Neural progenitor cell (in vitro differentiated cells): ENCODE results near the gene TOP2B. TPM values are rescaled to one million over a fixed set of nuclear protein-coding genes. Genes with fewer than 3 reads are reported as not detected.

ENCODE experiments used
- DNase-seq: peaks from one replicate; pipeline ENCODE4 v3.0.0-alpha.2; 2016; ENCODE audit warnings: low spot score
- H2AFZ ChIP-seq: fragments of 200-600 bp; sonication (generic); replicated peaks from 2 replicates; pipeline ENCODE4 v1.6.1; 2016; ENCODE audit warnings: antibody characterized with exemption
- H3F3A ChIP-seq: fragments of 200-600 bp; sonication (generic); 2 replicates; pipeline ENCODE4 v1.6.1; 2016; ENCODE audit warnings: antibody characterized with exemption, low read depth
- H3K27ac ChIP-seq: fragments of 200-600 bp; sonication (generic); 2 replicates; pipeline ENCODE4 v1.5.1; 2016; ENCODE audit warnings: mild to moderate bottlenecking
- H3K27me3 ChIP-seq: fragments of 200-600 bp; sonication (generic); 2 replicates; pipeline ENCODE4 v1.6.1; 2016; ENCODE audit warnings: mild to moderate bottlenecking, moderate library complexity
- H3K36me3 ChIP-seq: fragments of 200-600 bp; sonication (generic); 2 replicates; pipeline ENCODE4 v1.5.1; 2016
- H3K4me1 ChIP-seq: fragments of 200-600 bp; sonication (generic); 2 replicates; pipeline ENCODE4 v1.6.1; 2016; ENCODE audit warnings: mixed run types
- H3K4me2 ChIP-seq: fragments of 200-600 bp; sonication (generic); 2 replicates; pipeline ENCODE4 v1.6.1; 2016
- H3K4me3 ChIP-seq: fragments of 200-600 bp; sonication (generic); 2 replicates; pipeline ENCODE4 v1.5.1; 2016
- H3K79me2 ChIP-seq: fragments of 200-600 bp; sonication (generic); 2 replicates; pipeline ENCODE4 v1.6.1; 2016; ENCODE audit warnings: low read depth
- H3K9ac ChIP-seq: fragments of 200-600 bp; sonication (generic); 2 replicates; pipeline ENCODE4 v1.6.1; 2016
- H3K9me3 ChIP-seq: fragments of 200-600 bp; sonication (generic); 2 replicates; pipeline ENCODE4 v1.5.1; 2016; ENCODE audit warnings: low read depth
- H4K20me1 ChIP-seq: fragments of 200-600 bp; sonication (generic); 2 replicates; pipeline ENCODE4 v1.6.1; 2016; ENCODE audit warnings: low read depth
- H3K27ac Mint-ChIP-seq: 3 replicates; pipeline ENCODE4 v1.8.0; 2021; ENCODE audit warnings: mixed read lengths
- H3K27me3 Mint-ChIP-seq: 2 replicates; pipeline ENCODE4 v1.8.0; 2022; ENCODE audit warnings: low read depth, mild to moderate bottlenecking, inconsistent platforms, moderate library complexity, mixed read lengths; ENCODE audit not compliant: insufficient read depth
- H3K36me3 Mint-ChIP-seq: 3 replicates; pipeline ENCODE4 v1.8.0; 2021; ENCODE audit warnings: mixed read lengths
- H3K4me1 Mint-ChIP-seq: 3 replicates; pipeline ENCODE4 v1.8.0; 2021; ENCODE audit warnings: mixed read lengths
- H3K4me3 Mint-ChIP-seq: 3 replicates; pipeline ENCODE4 v1.8.0; 2021; ENCODE audit warnings: mild to moderate bottlenecking, moderate library complexity, mixed read lengths
- H3K9me3 Mint-ChIP-seq: 3 replicates; pipeline ENCODE4 v1.8.0; 2020; ENCODE audit warnings: mixed read lengths
- CTCF ChIP-seq: fragments of 200-600 bp; sonication (generic); IDR thresholded peaks from 2 replicates; pipeline ENCODE4 v1.5.1; 2017; ENCODE audit warnings: antibody characterized with exemption, mild to moderate bottlenecking
- EZH2 ChIP-seq: fragments of 200-600 bp; sonication (generic); IDR thresholded peaks from 2 replicates; pipeline ENCODE4 v1.6.1; 2017; ENCODE audit warnings: antibody characterized with exemption, mild to moderate bottlenecking, moderate library complexity
- EZH2phosphoT487 ChIP-seq: fragments of 200-600 bp; sonication (generic); IDR thresholded peaks from 2 replicates; pipeline ENCODE4 v1.6.1; 2017; ENCODE audit warnings: antibody characterized with exemption
- total RNA-seq: library from RNA; depleted of rRNA; stranded (reverse); fragments of >200 nt; gene quantifications from 2 replicates; pipeline ENCODE4 v1.2.3, GENCODE V29; 2015; ENCODE audit warnings: low replicate concordance

Gene TOP2B
- total RNA-seq, 1 donor from 2014 or later, result 327 TPM

DNA sequence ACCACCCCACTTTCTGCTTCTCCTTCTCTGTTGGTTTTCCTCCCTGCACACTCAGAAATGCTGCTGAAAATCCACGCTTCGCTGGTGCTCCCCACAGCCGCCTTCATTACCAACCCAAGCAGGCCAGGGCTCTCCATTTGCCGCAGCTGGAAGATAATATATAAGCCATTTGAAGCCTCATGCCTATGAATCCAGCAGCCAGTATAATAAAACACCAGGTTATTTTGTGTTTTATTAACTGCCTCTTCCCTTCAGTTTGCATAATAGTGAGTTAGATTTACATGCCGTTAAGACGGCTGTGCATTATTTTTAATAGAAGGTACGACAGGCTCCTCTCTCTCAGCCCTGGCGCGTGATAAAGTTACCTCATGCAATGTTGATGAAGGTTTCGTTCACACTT, 86.6 kb downstream of the TOP2B start:
- no peaks in the 10 kb centered on the region for H3K27me3 ChIP-seq
- peaks cover 28% of the 10 kb centered on the region for H3K4me1 Mint-ChIP-seq
- H3K9me3 Mint-ChIP-seq, result no peaks in the 10 kb centered on the region
- H3K9ac ChIP-seq, result no peak overlapping the region
- H3K4me3 Mint-ChIP-seq, result no peak overlapping the region
- TF ChIP-seq EZH2phosphoT487 (no peak), EZH2 (no peak), CTCF (no peak)
- H3K4me2 ChIP-seq, result no peak overlapping the region
- no peak overlapping the region for H2AFZ ChIP-seq
- peaks cover 8% of the 10 kb centered on the region for H3K4me1 ChIP-seq
- H3K27me3 Mint-ChIP-seq, result peaks cover 7% of the 10 kb centered on the region
- DNase-seq, result no peak
- H3K79me2 ChIP-seq, result no peaks in the 10 kb centered on the region
- H3F3A ChIP-seq, result no peaks in the 10 kb centered on the region
- no peaks in the 10 kb centered on the region for H4K20me1 ChIP-seq
- no peaks in the 10 kb centered on the region for H3K36me3 ChIP-seq
- H3K4me3 ChIP-seq, result no peak overlapping the region
- H3K36me3 Mint-ChIP-seq, result no peaks in the 10 kb centered on the region
- H3K27ac Mint-ChIP-seq, result no peak overlapping the region
- H3K9me3 ChIP-seq, result no peaks in the 10 kb centered on the region
- H3K27ac ChIP-seq, result no peak overlapping the region

GRCh38 chr3:25576831-25577454, 87.8 kb downstream of the TOP2B start:
- H3K36me3 ChIP-seq, result no peaks in the 10 kb centered on the region
- Mint-ChIP-seq H3K9me3 (no peaks in the 10 kb centered on the region), H3K4me1 (peaks cover 17% of the 10 kb centered on the region), H3K36me3 (no peaks in the 10 kb centered on the region), H3K4me3 (no peak overlapping the region), H3K27ac (no peak overlapping the region), H3K27me3 (peaks cover 4% of the 10 kb centered on the region)
- DNase-seq, result no peak
- no peak overlapping the region for H3K9ac ChIP-seq
- no peaks in the 10 kb centered on the region for H3K9me3 ChIP-seq
- no peak overlapping the region for H3K27ac ChIP-seq
- no peaks in the 10 kb centered on the region for H3K79me2 ChIP-seq
- H2AFZ ChIP-seq, result no peak overlapping the region
- H3K27me3 ChIP-seq, result no peaks in the 10 kb centered on the region
- peaks cover 8% of the 10 kb centered on the region for H3K4me1 ChIP-seq
- no peaks in the 10 kb centered on the region for H4K20me1 ChIP-seq
- H3K4me3 ChIP-seq, result no peak overlapping the region
- no peak for TF ChIP-seq EZH2
- TF ChIP-seq EZH2phosphoT487, result no peak
- TF ChIP-seq CTCF, result peak; percentile 26
- no peaks in the 10 kb centered on the region for H3F3A ChIP-seq
- H3K4me2 ChIP-seq, result no peak overlapping the region

GRCh38 chr3:25576146-25576545, 88.6 kb downstream of the TOP2B start:
- Histone ChIP-seq H3K9ac (no peak overlapping the region), H3K27me3 (no peaks in the 10 kb centered on the region), H2AFZ (no peak overlapping the region), H3K4me2 (no peak overlapping the region), H3K9me3 (no peaks in the 10 kb centered on the region), H3K36me3 (no peaks in the 10 kb centered on the region), H3K4me3 (no peak overlapping the region), H3K79me2 (no peaks in the 10 kb centered on the region), H3K27ac (no peak overlapping the region), H3F3A (no peaks in the 10 kb centered on the region), H4K20me1 (no peaks in the 10 kb centered on the region), H3K4me1 (peaks cover 8% of the 10 kb centered on the region)
- no peaks in the 10 kb centered on the region for H3K9me3 Mint-ChIP-seq
- no peak overlapping the region for H3K27ac Mint-ChIP-seq
- peaks cover 12% of the 10 kb centered on the region for H3K4me1 Mint-ChIP-seq
- peaks cover 2% of the 10 kb centered on the region for H3K27me3 Mint-ChIP-seq
- no peaks in the 10 kb centered on the region for H3K36me3 Mint-ChIP-seq
- H3K4me3 Mint-ChIP-seq, result no peak overlapping the region
- DNase-seq, result no peak
- no peak for TF ChIP-seq CTCF
